Measurements from ENCODE around the gene MCU.

- TF ChIP-seq CTCF (conservative IDR thresholded peaks at IDR 0.05 in 1 of 2, IDR thresholded peaks at IDR 0.05 in 1 of 2; ENCODE audit: low read depth in 1 of 2, low read length in 2 of 2) (no peak), EZH2 (IDR thresholded peaks at IDR 0.05; ENCODE audit: low read length, missing control alignments) (no peak)
Observed at GRCh38 chr10:72855790-72856189, 163.8 kb downstream of the MCU start.

All from fibroblast of lung (primary cell).